Smooth muscle cell of the brain vasculature (primary cell): ENCODE results near the gene DDIT3.
A peak's percentile ranks its signal among the peaks of the same experiment; 100 is the strongest.
"Not testable (repeated sequence)": the region's sequence is repeated elsewhere in the genome, so short reads cannot be mapped to it uniquely, and the experiment has no call there.

Experiments used
- DNase-seq: peaks from one replicate; pipeline ENCODE4 v3.0.0-alpha.2; 2012; ENCODE audit warnings: low read depth, low spot score

DDIT3 gene

GRCh38 chr12:57520053-57520818 lies at the start of gene DDIT3:
TSS of gene DDIT3 (minus strand) at chr12:57520514. CDS start at chr12:57517406, 3,108 bp downstream.
- peak; percentile 95 for DNase-seq

GRCh38 chr12:57569858-57570257 lies 49.5 kb upstream of the DDIT3 start:
- no peak for DNase-seq

GRCh38 chr12:57568838-57569237 lies 48.5 kb upstream of the DDIT3 start:
- no peak for DNase-seq

GRCh38 chr12:57564178-57564740 lies 43.9 kb upstream of the DDIT3 start:
- DNase-seq = no peak

- DNase-seq = no peak
Measured at GRCh38 chr12:57563358-57563757, 43.0 kb upstream of the DDIT3 start.

- DNase-seq = not testable (repeated sequence)
Measured at GRCh38 chr12:57561117-57561516, 40.8 kb upstream of the DDIT3 start.

- DNase-seq = no peak
Measured at GRCh38 chr12:57560516-57560915, 40.2 kb upstream of the DDIT3 start.

GRCh38 chr12:57558864-57559263 lies 38.5 kb upstream of the DDIT3 start:
- DNase-seq = no peak

GRCh38 chr12:57554897-57555296 lies 34.6 kb upstream of the DDIT3 start:
- no peak for DNase-seq

- DNase-seq = no peak
Measured at GRCh38 chr12:57554453-57554852, 34.1 kb upstream of the DDIT3 start.

- no peak for DNase-seq
Measured at GRCh38 chr12:57553343-57554202, 33.3 kb upstream of the DDIT3 start.

- DNase-seq = no peak
Measured at GRCh38 chr12:57552835-57553313, 32.6 kb upstream of the DDIT3 start.

- DNase-seq = no peak
Measured at GRCh38 chr12:57552306-57552651, 32.0 kb upstream of the DDIT3 start.

GRCh38 chr12:57551637-57552305 lies 31.5 kb upstream of the DDIT3 start:
- DNase-seq = no peak

GRCh38 chr12:57550641-57551549 lies 30.6 kb upstream of the DDIT3 start:
- no peak for DNase-seq

- no peak for DNase-seq
Measured at GRCh38 chr12:57549909-57550640, 29.8 kb upstream of the DDIT3 start, which contains the start of gene KIF5A. TSS of gene KIF5A (plus strand) at chr12:57550044. CDS start at chr12:57550272, 228 bp downstream.

- no peak for DNase-seq
Measured at GRCh38 chr12:57549203-57549908, 29.0 kb upstream of the DDIT3 start.

- DNase-seq = no peak
Measured at GRCh38 chr12:57548488-57548887, 28.2 kb upstream of the DDIT3 start.

- DNase-seq = no peak
Measured at GRCh38 chr12:57548013-57548315, 27.6 kb upstream of the DDIT3 start.
